Bronchial epithelial cell (primary cell): ENCODE results near the gene STXBP3. TPM values are rescaled to one million over a fixed set of nuclear protein-coding genes. Genes with fewer than 3 reads are reported as not detected.

Source experiments
- DNase-seq: peaks from one replicate; pipeline ENCODE4 v3.0.0-alpha.2; 2010; ENCODE audit warnings: low read depth
- FAIRE-seq: peaks from 2 replicates; lab custom pipeline; 2011; peaks lifted over from hg19 to GRCh38; lab: Jason Lieb, UNC
- H3K27me3 ChIP-seq: 2 replicates; pipeline ENCODE4 v1.5.1; 2011; ENCODE audit warnings: low read length; ENCODE audit not compliant: control insufficient read depth, insufficient read depth
- H3K36me3 ChIP-seq: 2 replicates; pipeline ENCODE4 v1.5.1; 2011; ENCODE audit warnings: low read length; ENCODE audit not compliant: control insufficient read depth, insufficient read depth
- H3K4me3 ChIP-seq: 2 replicates; pipeline ENCODE4 v1.5.1; 2011; ENCODE audit warnings: mild to moderate bottlenecking, low read depth, low read length, control low read depth
- CTCF ChIP-seq: IDR thresholded peaks from 2 replicates; pipeline ENCODE4 v1.5.1; 2011; ENCODE audit warnings: mild to moderate bottlenecking, moderate library complexity, low read length, control low read depth, inconsistent platforms; ENCODE audit not compliant: insufficient read depth, severe bottlenecking
- total RNA-seq: library from RNA; depleted of rRNA; stranded (reverse); fragments of >200 nt; gene quantifications from 2 replicates; pipeline ENCODE4 v1.2.1, GENCODE V29; 2014

The STXBP3 gene
- total RNA-seq, 1 donor from 2014 or later, result 30.0 TPM

GRCh38 chr1:108750476-108751181 lies 4.2 kb downstream of the STXBP3 start:
- DNase-seq (no peak), FAIRE-seq (no peak)
- TF ChIP-seq CTCF, result no peak
- Histone ChIP-seq H3K36me3 (peaks cover 5% of the 10 kb centered on the region), H3K4me3 (no peak overlapping the region), H3K27me3 (no peaks in the 10 kb centered on the region)

GRCh38 chr1:108753363-108753762 lies 6.9 kb downstream of the STXBP3 start:
- Histone ChIP-seq H3K36me3 (peaks cover 5% of the 10 kb centered on the region), H3K4me3 (no peak overlapping the region), H3K27me3 (no peaks in the 10 kb centered on the region)
- FAIRE-seq, result no peak
- no peak for DNase-seq
- no peak for TF ChIP-seq CTCF

GRCh38 chr1:108758796-108759195 lies 12.3 kb downstream of the STXBP3 start:
- no peak for FAIRE-seq
- H3K36me3 ChIP-seq, result peaks cover 5% of the 10 kb centered on the region

GRCh38 chr1:108767115-108767514 lies 20.6 kb downstream of the STXBP3 start:
- no peaks in the 10 kb centered on the region for H3K27me3 ChIP-seq
- peaks cover 2% of the 10 kb centered on the region for H3K36me3 ChIP-seq
- no peak for TF ChIP-seq CTCF
- H3K4me3 ChIP-seq, result no peak overlapping the region
- FAIRE-seq, result no peak
- no peak for DNase-seq

More at GRCh38 chr1:108758796-108759195, 12.3 kb downstream of the STXBP3 start:
- no peak for DNase-seq
- TF ChIP-seq CTCF, result no peak
- H3K27me3 ChIP-seq, result no peaks in the 10 kb centered on the region
- H3K4me3 ChIP-seq, result no peak overlapping the region

GRCh38 chr1:108767708-108768107 lies 21.2 kb downstream of the STXBP3 start:
- peaks cover 2% of the 10 kb centered on the region for H3K36me3 ChIP-seq
- DNase-seq, result no peak
- no peak overlapping the region for H3K4me3 ChIP-seq
- no peak for FAIRE-seq
- H3K27me3 ChIP-seq, result no peaks in the 10 kb centered on the region
- TF ChIP-seq CTCF, result no peak

- no peak for TF ChIP-seq CTCF
These were observed 31.4 kb downstream of the STXBP3 start for GRCh38 chr1:108777839-108778238.

More at GRCh38 chr1:108777839-108778238, 31.4 kb downstream of the STXBP3 start:
- FAIRE-seq, result no peak
- Histone ChIP-seq H3K4me3 (no peak overlapping the region), H3K27me3 (no peaks in the 10 kb centered on the region), H3K36me3 (peaks cover 3% of the 10 kb centered on the region)
- peak; percentile 47 for DNase-seq
